Raji (cell line): ENCODE results near the gene MACROH2A1.

ENCODE experiments used
- POLR2A ChIP-seq: IDR thresholded peaks from 2 replicates; pipeline ENCODE4 v1.6.1; 2011; ENCODE audit warnings: low read depth, low read length, control low read depth; ENCODE audit not compliant: insufficient read depth

MACROH2A1 gene

GRCh38 chr5:135426102-135427082 is 27.4 kb upstream of the MACROH2A1 start:
- no peak for TF ChIP-seq POLR2A

GRCh38 chr5:135425641-135426040 is 26.6 kb upstream of the MACROH2A1 start:
- TF ChIP-seq POLR2A, result no peak

DNA sequence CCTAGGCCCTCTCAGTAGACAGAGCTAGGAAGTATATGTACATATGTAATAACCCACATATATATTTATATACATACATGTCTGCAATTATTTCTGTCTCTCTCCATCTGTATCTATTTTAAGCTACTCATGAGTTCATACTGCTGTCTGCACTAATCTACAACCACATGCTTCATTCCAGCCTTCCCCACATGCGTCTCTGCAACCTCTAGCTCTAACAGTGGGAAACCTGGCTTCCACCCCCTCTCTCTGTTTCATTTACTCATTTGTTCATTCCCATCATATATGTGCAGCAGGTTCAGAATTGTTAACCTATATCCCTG is 24.8 kb upstream of the MACROH2A1 start:
- no peak for TF ChIP-seq POLR2A

- no peak for TF ChIP-seq POLR2A
Observed at GRCh38 chr5:135423146-135423845, 24.3 kb upstream of the MACROH2A1 start.

GRCh38 chr5:135422419-135422818 is 23.4 kb upstream of the MACROH2A1 start:
- TF ChIP-seq POLR2A, result no peak

GRCh38 chr5:135417083-135417482 is 18.1 kb upstream of the MACROH2A1 start:
- no peak for TF ChIP-seq POLR2A

- no peak for TF ChIP-seq POLR2A
Observed at GRCh38 chr5:135405082-135405481, 6.1 kb upstream of the MACROH2A1 start.

DNA sequence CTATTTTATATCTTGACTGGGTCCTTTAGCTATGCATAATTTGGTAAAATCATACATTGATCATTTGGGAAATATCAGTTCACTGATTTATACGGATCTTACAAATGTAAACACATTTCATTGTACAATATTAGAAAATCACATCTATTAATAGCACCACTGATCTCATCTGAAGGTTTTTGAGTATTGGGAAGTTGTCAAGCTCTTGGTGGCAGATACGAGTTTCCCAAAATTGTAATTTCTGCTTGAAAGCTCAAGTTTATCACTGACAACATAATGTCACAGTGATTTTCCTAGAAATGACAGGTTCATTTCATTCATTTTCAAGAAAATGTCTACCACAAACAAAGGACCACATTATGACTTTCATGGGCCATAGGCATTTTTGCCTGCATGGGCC is 3.0 kb upstream of the MACROH2A1 start:
- TF ChIP-seq POLR2A, result no peak

- TF ChIP-seq POLR2A, result no peak
Observed at GRCh38 chr5:135400866-135401265, 1.8 kb upstream of the MACROH2A1 start.

- no peak for TF ChIP-seq POLR2A
Observed at GRCh38 chr5:135399794-135400542, 937 bp upstream of the MACROH2A1 start.

DNA sequence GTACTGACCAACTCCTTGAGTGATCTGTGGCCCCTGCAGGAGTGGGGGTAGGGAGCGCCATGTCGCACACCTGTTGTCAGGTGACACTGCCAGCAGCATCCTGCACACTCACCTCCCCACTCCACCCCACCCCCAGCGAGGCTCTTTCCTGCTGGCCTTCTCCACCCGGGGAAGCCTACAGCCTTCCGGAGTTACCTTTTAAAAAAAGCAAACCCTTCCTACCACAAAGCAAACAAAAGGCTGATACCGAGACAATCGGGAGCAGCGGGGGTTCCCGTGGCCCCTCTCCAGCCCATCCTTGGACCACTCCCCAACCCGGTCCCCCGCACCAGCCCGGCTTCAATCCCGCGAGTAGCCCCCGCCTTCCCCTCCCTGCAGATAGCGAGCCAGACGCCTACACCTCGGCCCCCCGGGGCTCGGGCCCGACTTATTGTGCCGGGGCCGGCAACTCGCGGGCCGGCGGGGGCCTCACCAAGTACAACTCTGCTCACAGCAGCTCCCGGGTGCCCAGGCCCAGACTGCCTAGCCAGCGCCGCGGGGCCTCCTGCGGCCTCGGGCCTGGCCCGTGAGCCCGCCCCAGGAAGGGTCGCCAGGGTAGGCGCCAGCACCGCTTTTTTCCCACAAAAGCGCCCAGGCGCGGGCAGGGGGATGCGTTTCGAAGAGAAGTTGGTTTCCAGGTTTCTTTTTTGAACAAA is 724 bp downstream of the MACROH2A1 start:
- TF ChIP-seq POLR2A, result 0 out of 2 replicates have a peak, but pooled peaks have one; percentile 23

GRCh38 chr5:135397084-135397483 is 1.9 kb downstream of the MACROH2A1 start:
- no peak for TF ChIP-seq POLR2A

DNA sequence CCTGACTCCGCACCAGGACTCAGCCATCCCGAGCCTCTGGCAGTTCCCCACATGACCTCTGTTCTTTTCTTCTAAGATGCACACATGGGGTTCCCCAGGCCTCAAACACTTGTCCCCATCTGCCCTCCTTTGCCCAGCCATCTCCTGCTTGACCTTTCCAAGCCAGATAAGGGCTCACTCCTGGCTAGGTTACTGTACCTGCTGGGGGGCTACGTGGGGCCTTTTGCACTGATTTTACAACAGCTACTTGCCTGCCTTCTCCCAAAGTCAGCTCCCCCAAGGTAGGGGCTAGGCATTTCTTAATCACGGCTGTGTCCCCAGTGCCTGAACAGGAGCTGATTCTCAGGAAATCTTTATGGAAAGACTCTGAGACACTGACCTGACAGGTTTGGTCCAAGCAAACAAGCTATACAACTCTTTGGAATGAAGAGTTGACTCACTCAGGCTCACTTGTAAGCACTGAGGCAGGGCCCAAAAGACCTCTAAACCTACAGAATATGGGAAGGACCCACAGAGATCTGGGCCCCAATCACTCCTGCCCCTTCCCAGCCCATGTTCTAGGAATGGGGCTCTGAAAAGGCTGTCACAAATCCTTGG is 2.5 kb downstream of the MACROH2A1 start:
- no peak for TF ChIP-seq POLR2A

GRCh38 chr5:135395866-135396265 is 3.2 kb downstream of the MACROH2A1 start:
- no peak for TF ChIP-seq POLR2A

- no peak for TF ChIP-seq POLR2A
Observed at GRCh38 chr5:135395451-135395850, 3.6 kb downstream of the MACROH2A1 start.

DNA sequence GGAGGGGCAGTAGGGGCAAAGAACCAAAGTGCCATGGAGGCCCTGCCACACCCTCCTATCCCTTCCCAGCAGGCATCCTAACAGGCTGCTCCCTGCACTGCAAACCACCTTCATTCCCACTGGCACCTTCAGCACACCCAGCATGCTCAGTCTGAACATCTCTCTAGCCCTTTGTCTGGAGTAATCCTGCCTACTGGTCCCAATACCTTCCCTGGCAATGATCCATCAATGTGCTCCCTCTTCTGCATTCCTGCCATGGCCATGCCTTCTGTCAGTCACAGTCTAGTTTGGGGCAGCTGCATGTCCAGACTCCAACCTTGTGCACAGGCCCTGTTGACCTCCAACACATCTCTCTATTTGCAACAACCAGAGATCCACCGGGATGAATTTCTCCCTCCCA is 4.9 kb downstream of the MACROH2A1 start:
- no peak for TF ChIP-seq POLR2A
